ENCODE measurements around the gene RAP1GDS1.

Gene RAP1GDS1

DNA sequence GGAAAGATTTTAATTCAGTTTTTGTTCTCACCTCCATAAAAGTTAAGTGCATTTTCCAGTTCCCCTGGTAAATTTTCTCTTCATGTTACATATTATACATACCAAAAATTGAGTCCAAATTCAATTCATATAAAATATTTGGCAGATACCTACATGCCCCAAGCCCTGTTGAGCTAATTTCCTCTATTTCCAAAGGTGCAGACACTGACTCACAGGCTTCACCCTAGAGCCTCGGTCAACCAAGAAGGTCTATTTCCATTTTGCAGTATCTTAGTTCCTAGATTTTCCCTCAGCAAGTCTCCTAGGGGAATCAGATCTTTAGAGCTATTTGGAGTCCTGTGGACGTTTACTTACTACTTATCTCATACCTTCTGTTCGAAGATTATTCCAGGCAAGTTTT is 222.8 kb downstream of the RAP1GDS1 start:
- TF ChIP-seq, protein P1, sequence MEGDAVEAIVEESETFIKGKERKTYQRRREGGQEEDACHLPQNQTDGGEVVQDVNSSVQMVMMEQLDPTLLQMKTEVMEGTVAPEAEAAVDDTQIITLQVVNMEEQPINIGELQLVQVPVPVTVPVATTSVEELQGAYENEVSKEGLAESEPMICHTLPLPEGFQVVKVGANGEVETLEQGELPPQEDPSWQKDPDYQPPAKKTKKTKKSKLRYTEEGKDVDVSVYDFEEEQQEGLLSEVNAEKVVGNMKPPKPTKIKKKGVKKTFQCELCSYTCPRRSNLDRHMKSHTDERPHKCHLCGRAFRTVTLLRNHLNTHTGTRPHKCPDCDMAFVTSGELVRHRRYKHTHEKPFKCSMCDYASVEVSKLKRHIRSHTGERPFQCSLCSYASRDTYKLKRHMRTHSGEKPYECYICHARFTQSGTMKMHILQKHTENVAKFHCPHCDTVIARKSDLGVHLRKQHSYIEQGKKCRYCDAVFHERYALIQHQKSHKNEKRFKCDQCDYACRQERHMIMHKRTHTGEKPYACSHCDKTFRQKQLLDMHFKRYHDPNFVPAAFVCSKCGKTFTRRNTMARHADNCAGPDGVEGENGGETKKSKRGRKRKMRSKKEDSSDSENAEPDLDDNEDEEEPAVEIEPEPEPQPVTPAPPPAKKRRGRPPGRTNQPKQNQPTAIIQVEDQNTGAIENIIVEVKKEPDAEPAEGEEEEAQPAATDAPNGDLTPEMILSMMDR (IDR thresholded peaks at IDR 0.05), result no peak

DNA sequence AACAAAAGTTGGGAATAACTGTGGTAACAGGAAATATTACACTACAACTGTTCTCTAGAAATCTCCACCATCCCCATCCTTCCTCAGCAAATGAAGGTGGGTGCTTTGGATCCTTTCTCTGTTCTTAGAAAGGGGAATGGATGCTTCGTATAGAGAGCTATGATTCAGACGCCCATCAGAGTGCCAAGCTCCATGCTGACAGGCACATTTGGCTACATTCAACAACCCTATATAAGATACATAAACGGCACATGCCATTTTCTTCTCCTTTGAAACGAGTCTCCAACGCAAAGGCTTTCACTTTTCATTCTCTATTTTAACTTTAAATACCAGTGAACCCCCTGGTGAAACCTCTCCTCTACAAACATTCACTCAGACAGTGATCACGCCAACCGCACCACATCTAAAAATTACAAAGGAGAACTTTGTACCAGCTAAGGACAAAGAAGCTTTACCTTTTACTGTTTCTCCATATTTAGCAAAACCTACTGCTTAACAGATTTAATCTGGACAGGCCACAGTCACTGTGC is 224.7 kb downstream of the RAP1GDS1 start:
- TF ChIP-seq, protein P1 (IDR thresholded peaks at IDR 0.05), result no peak

DNA sequence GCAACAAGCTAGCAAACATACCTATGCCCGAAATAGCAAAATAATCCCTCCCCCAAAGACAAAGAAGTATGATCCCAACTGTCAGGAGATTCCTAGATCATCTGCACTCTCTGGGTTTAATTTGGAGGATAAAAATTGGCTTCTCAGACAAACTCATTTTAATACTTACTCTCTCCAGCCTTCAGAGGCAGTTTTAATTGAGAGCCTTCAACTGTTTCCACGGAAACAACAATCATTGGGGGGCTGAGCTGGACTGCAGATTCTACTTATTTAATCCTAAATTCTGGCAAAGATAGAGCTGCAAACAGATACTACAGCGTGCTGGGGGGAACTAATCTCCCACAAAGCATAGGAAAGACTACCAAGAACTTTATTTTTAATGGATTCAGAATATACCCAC is 229.1 kb downstream of the RAP1GDS1 start:
- TF ChIP-seq, protein P1 (IDR thresholded peaks at IDR 0.05), result no peak

DNA sequence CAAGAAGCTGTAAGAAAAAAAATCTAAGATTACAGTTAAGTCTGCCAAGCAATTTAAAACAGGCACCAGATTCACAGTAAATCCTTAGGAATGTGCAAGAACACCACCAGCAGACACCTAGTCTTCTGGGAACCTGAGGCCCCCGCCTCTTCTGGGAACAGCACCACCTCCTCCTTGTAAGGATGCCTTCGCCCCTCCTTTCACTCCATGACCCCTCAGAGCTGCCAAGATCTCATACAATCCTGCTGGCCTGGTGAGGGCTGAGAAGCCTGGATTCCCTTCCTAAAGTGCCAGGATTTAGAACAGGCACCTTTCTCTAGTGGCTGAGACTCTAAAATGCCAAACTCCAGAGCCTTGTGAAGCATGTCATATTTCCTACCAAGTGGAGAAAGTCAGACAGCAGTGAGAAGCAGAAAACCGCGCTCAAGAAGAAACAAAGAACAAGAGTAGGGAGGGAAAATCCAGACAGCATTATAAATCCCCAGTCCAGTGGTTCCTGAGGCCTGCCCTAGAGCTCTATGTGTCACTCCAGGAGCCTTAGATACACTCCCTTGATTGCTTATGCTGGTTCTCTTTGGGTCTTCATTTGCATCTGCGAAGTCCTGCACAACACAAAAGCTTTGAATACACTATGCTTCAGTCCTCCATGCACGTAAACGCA is 230.8 kb downstream of the RAP1GDS1 start:
- TF ChIP-seq, protein P1 (IDR thresholded peaks at IDR 0.05), result no peak

DNA sequence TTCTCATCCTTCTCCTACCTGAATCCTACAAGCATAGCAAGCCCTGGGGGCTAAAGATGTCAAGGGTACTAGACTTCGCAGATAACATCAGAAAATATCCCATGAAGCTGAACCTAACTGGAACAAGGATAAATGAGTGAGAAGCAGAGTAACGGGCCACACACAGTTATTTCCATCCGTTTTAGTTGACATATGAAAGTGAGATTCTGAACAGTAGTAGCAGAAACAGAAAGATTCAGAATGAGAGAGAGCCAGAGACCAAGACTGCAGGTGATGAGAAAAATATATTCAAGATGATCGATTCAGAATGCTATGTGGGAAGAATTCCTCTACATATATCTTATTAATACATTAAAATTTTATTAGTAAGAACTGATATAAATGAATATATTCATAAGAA is 232.1 kb downstream of the RAP1GDS1 start:
- TF ChIP-seq, protein P1 (IDR thresholded peaks at IDR 0.05), result no peak
